H1 (cell line): ENCODE data around the gene RIT2. TPM values are rescaled to one million over a fixed set of nuclear protein-coding genes. Genes with fewer than 3 reads are reported as not detected.

Source experiments
- CTCF ChIA-PET: fragments of 300-600 bp; sonication (Branson Sonifier 250); formaldehyde crosslinking; loops from one replicate; lab custom pipeline; 2021; ENCODE audit not compliant: partially characterized antibody; lab: Charles Lee
- POLR2A ChIA-PET: fragments of 300-600 bp; sonication (Branson Sonifier 250); formaldehyde crosslinking; loops from one replicate; lab custom pipeline; 2021; ENCODE audit warnings: inconsistent platforms; ENCODE audit not compliant: partially characterized antibody; lab: Charles Lee
- DNase-seq, 2 experiments: peaks; one replicate each; pipeline versions ENCODE4 v3.0.0 to v3.0.0-alpha.2; 2010 to 2022; ENCODE audit warnings: low spot score in 2 of 2, low read depth in 1 of 2, mixed read lengths in 1 of 2
- FAIRE-seq: peaks from 2 replicates; lab custom pipeline; 2011; peaks lifted over from hg19 to GRCh38; lab: Jason Lieb, UNC
- H2AFZ ChIP-seq: 2 replicates; pipeline ENCODE4 v1.8.1; 2012; ENCODE audit warnings: low read length, inconsistent platforms
- H2AK5ac ChIP-seq: 2 replicates; pipeline ENCODE4 v1.6.1; 2013; ENCODE audit warnings: low read depth, low read length
- H2BK120ac ChIP-seq: replicated peaks from 2 replicates; pipeline ENCODE3; 2013; ENCODE audit warnings: low read depth, low read length, inconsistent platforms
- H2BK12ac ChIP-seq: 2 replicates; pipeline ENCODE4 v1.6.1; 2013; ENCODE audit warnings: low read depth, low read length
- H2BK15ac ChIP-seq: 2 replicates; pipeline ENCODE4 v1.6.1; 2013; ENCODE audit warnings: low read length
- H2BK20ac ChIP-seq: 2 replicates; pipeline ENCODE4 v1.6.1; 2013; ENCODE audit warnings: low read length
- H2BK5ac ChIP-seq: 2 replicates; pipeline ENCODE4 v1.6.1; 2013; ENCODE audit warnings: low read depth, low read length
- H3K14ac ChIP-seq: 2 replicates; pipeline ENCODE4 v1.6.1; 2013; ENCODE audit warnings: inconsistent platforms; ENCODE audit not compliant: insufficient read length
- H3K18ac ChIP-seq: 2 replicates; pipeline ENCODE4 v1.6.1; 2013; ENCODE audit warnings: low read length; ENCODE audit errors: extremely low read depth
- H3K23ac ChIP-seq: 2 replicates; pipeline ENCODE4 v1.6.1; 2013; ENCODE audit warnings: inconsistent platforms; ENCODE audit not compliant: insufficient read length
- H3K23me2 ChIP-seq: 2 replicates; pipeline ENCODE4 v1.6.1; 2013; ENCODE audit warnings: low read depth, low read length
- H3K27ac ChIP-seq: 2 replicates; pipeline ENCODE4 v1.6.1; 2011; ENCODE audit warnings: low read depth, low read length, inconsistent platforms
- H3K27me3 ChIP-seq, 4 experiments: replicated peaks in 1 of 4; 1 replicate in 1 of 4; 2 replicates in 3 of 4; pipeline versions ENCODE4 v1.6.1 to v1.8.1; 2011 to 2013; ENCODE audit warnings: low read length in 3 of 4, mild to moderate bottlenecking in 3 of 4, inconsistent platforms in 2 of 4, mixed read lengths in 2 of 4, moderate library complexity in 1 of 4; ENCODE audit not compliant: control insufficient read depth in 3 of 4, insufficient read depth in 3 of 4; ENCODE audit errors: extremely low read depth in 1 of 4
- H3K36me3 ChIP-seq, 4 experiments: 2 replicates each; pipeline versions ENCODE4 v1.6.1 to v1.8.1; 2011 to 2013; ENCODE audit warnings: mild to moderate bottlenecking in 4 of 4, low read length in 3 of 4, moderate library complexity in 2 of 4, control low read depth in 1 of 4, inconsistent platforms in 1 of 4; ENCODE audit not compliant: insufficient read depth in 4 of 4, control insufficient read depth in 2 of 4
- H3K4ac ChIP-seq: replicated peaks from 2 replicates; pipeline ENCODE3; 2013; ENCODE audit warnings: low read length, low read depth, mixed read lengths, inconsistent platforms; ENCODE audit not compliant: insufficient read length
- H3K4me1 ChIP-seq, 4 experiments: replicated peaks in 1 of 4; 1 replicate in 1 of 4; 2 replicates in 3 of 4; pipeline versions ENCODE4 v1.6.1 to v1.8.1; 2011 to 2013; ENCODE audit warnings: low read length in 3 of 4, inconsistent platforms in 2 of 4, mixed read lengths in 1 of 4; ENCODE audit not compliant: insufficient read depth in 4 of 4, control insufficient read depth in 3 of 4
- H3K4me2 ChIP-seq, 2 experiments: 2 replicates each; pipeline versions ENCODE4 v1.6.1 to v1.8.1; 2011 to 2013; ENCODE audit warnings: low read depth in 2 of 2, low read length in 2 of 2, control low read depth in 1 of 2, inconsistent platforms in 1 of 2, mild to moderate bottlenecking in 1 of 2; ENCODE audit not compliant: insufficient read depth in 1 of 2
- H3K4me3 ChIP-seq, 4 experiments: fragments of 200-600, 300-600 bp in 1 of 4; sonication (generic), shearing (Covaris generic), sonication (Bioruptor Twin) in 1 of 4; 2 replicates each; pipeline versions ENCODE4 v1.5.1 to v1.8.1; 2011 to 2016; ENCODE audit warnings: low read length in 4 of 4, low read depth in 3 of 4, control low read depth in 2 of 4, inconsistent platforms in 2 of 4, mild to moderate bottlenecking in 2 of 4, mixed read lengths in 1 of 4, moderate library complexity in 1 of 4; ENCODE audit not compliant: insufficient read depth in 2 of 4; ENCODE audit errors: extremely low read depth in 1 of 4
- H3K56ac ChIP-seq: replicated peaks from 2 replicates; pipeline ENCODE3; 2013; ENCODE audit warnings: low read depth, mild to moderate bottlenecking, mixed read lengths, low read length, inconsistent platforms; ENCODE audit not compliant: insufficient read length
- H3K79me1 ChIP-seq: 2 replicates; pipeline ENCODE4 v1.6.1; 2013; ENCODE audit warnings: low read depth, low read length, control low read depth
- H3K79me2 ChIP-seq, 2 experiments: 2 replicates each; pipeline versions ENCODE4 v1.6.1 to v1.8.1; 2012 to 2013; ENCODE audit warnings: low read length in 2 of 2, mild to moderate bottlenecking in 2 of 2, inconsistent platforms in 1 of 2; ENCODE audit not compliant: insufficient read depth in 2 of 2, control insufficient read depth in 1 of 2
- H3K9ac ChIP-seq, 4 experiments: replicated peaks in 1 of 4; 1 replicate in 1 of 4; 2 replicates in 3 of 4; pipeline versions ENCODE4 v1.6.1 to v1.8.1; 2011 to 2013; ENCODE audit warnings: low read depth in 3 of 4, low read length in 3 of 4, control low read depth in 2 of 4, mild to moderate bottlenecking in 2 of 4, moderate library complexity in 2 of 4, inconsistent platforms in 1 of 4; ENCODE audit errors: extremely low read depth in 1 of 4
- H3K9me3 ChIP-seq, 2 experiments: 2 replicates each; pipeline versions ENCODE4 v1.6.1 to v1.8.1; 2012 to 2013; ENCODE audit warnings: mild to moderate bottlenecking in 2 of 2, moderate library complexity in 2 of 2, control low read depth in 1 of 2, inconsistent platforms in 1 of 2, low read depth in 1 of 2, low read length in 1 of 2, mixed read lengths in 1 of 2; ENCODE audit not compliant: insufficient read depth in 2 of 2
- H4K20me1 ChIP-seq, 2 experiments: replicated peaks in 1 of 2; 2 replicates each; pipeline versions ENCODE3 to v1.8.1; 2011 to 2013; ENCODE audit warnings: inconsistent platforms in 2 of 2, low read length in 2 of 2, mild to moderate bottlenecking in 1 of 2; ENCODE audit not compliant: insufficient read depth in 2 of 2, control insufficient read depth in 1 of 2
- H4K5ac ChIP-seq: 2 replicates; pipeline ENCODE4 v1.6.1; 2013; ENCODE audit warnings: low read length, low read depth, mixed read lengths, inconsistent platforms; ENCODE audit not compliant: insufficient read length
- H4K8ac ChIP-seq: 2 replicates; pipeline ENCODE4 v1.8.0; 2013; ENCODE audit warnings: mild to moderate bottlenecking, moderate library complexity, low read length, inconsistent platforms; ENCODE audit not compliant: insufficient read depth; ENCODE audit errors: extremely low read depth
- H4K91ac ChIP-seq: replicated peaks from 2 replicates; pipeline ENCODE3; 2013; ENCODE audit warnings: low read length, mixed read lengths, inconsistent platforms; ENCODE audit not compliant: insufficient read length
- ASH2L ChIP-seq: fragments of 200-600, 300-600 bp; sonication (generic); IDR thresholded peaks from one replicate; pipeline ENCODE4 v1.7.1; 2017; ENCODE audit warnings: low read length
- CBX5 ChIP-seq: fragments of 300-800, 300-1000 bp; sonication (generic); IDR thresholded peaks from 2 replicates; pipeline ENCODE4 v1.7.1; 2016; ENCODE audit warnings: antibody characterized with exemption, low read length, low read depth
- CBX8 ChIP-seq: fragments of 300-800, 300-1000 bp; sonication (generic); IDR thresholded peaks from 2 replicates; pipeline ENCODE4 v1.7.1; 2016; ENCODE audit warnings: low read depth, low read length, borderline replicate concordance
- CHD1 ChIP-seq: IDR thresholded peaks from 2 replicates; pipeline ENCODE4 v1.6.1; 2012; ENCODE audit warnings: low read depth, low read length, improper control_type of control experiment
- CREB1 ChIP-seq: IDR thresholded peaks from 2 replicates; pipeline ENCODE4 v1.6.1; 2012; ENCODE audit warnings: inconsistent platforms
- EP300 ChIP-seq, 2 experiments: IDR thresholded peaks; 1 replicate in 1 of 2; 2 replicates in 1 of 2; pipeline ENCODE4 v1.6.1; 2011 to 2012; ENCODE audit warnings: low read depth in 2 of 2, low read length in 2 of 2, mild to moderate bottlenecking in 2 of 2, borderline replicate concordance in 1 of 2, inconsistent platforms in 1 of 2, moderate library complexity in 1 of 2
- JUN ChIP-seq: IDR thresholded peaks from 2 replicates; pipeline ENCODE4 v1.6.1; 2011; ENCODE audit warnings: low read depth, mild to moderate bottlenecking, improper control_type of control experiment, low read length
- PHF8 ChIP-seq: fragments of 200-600 bp; sonication (generic); conservative IDR thresholded peaks from 2 replicates; pipeline ENCODE4 v1.7.1; 2012; ENCODE audit warnings: low read depth, mild to moderate bottlenecking, inconsistent platforms, low read length, moderate library complexity
- RNF2 ChIP-seq: fragments of 200-900, 300-1000 bp; sonication (generic); IDR thresholded peaks from 2 replicates; pipeline ENCODE4 v1.7.1; 2016; ENCODE audit warnings: borderline replicate concordance, low read depth, mild to moderate bottlenecking, antibody characterized with exemption, low read length; ENCODE audit not compliant: poor library complexity, severe bottlenecking; ENCODE audit errors: missing control alignments
- YY1 ChIP-seq: IDR thresholded peaks from 2 replicates; pipeline ENCODE4 v1.6.1; 2011; ENCODE audit warnings: low read depth, mild to moderate bottlenecking, low read length
- WGBS, 2 experiments: shearing (Covaris generic) in 1 of 2; methylation state at CpG; one replicate each; pipeline versions ENCODE4 v1.1.6 to v1.1.7; 2013 to 2015; ENCODE audit warnings: low lambda C conversion rate in 2 of 2, mixed read lengths in 2 of 2, inconsistent platforms in 1 of 2, low coverage in 1 of 2, missing lambda C conversion rate in 1 of 2; ENCODE audit not compliant: insufficient replicate concordance in 2 of 2, insufficient coverage in 1 of 2, insufficient read length in 1 of 2; ENCODE audit errors: extremely low coverage in 1 of 2, missing lambda C conversion rate in 1 of 2; 5-methylcytosine and 5-hydroxymethylcytosine counted together
- polyA plus RNA-seq, 7 experiments: library from polyadenylated mRNA; depleted of rRNA in 3 of 7; stranded (reverse) in 5 of 7; unstranded in 2 of 7; fragments of >200 nt in 5 of 7; fragments of 200-250 nt in 2 of 7; gene quantifications; 1 replicate in 5 of 7; 2 replicates in 1 of 7; 4 replicates in 1 of 7; pipeline versions ENCODE4 v1.2.1 to v1.2.3, GENCODE V29; 2011 to 2013; ENCODE audit warnings: missing spikeins in 2 of 7, mixed read lengths in 2 of 7
- total RNA-seq: library from RNA; stranded (reverse); fragmentation: NEBNext Ultra II Directional; extraction: Animal tissue kit (Norgen Biotek cat#: 25700); gene quantifications from 2 replicates; pipeline ENCODE4 v1.2.1, GENCODE V29; 2021
- TF ChIP-seq, protein P1 (sequence below): IDR thresholded peaks from 2 replicates; pipeline ENCODE4 v1.6.1; 2011; ENCODE audit warnings: low read depth, mild to moderate bottlenecking, low read length; ENCODE audit not compliant: insufficient read depth

Gene RIT2
- total and polyA plus RNA-seq, 2 of the 8 experiments (the other 6 are each of a cell fraction or from before 2014, with no cell fraction given), result 0.67 to 3.2 TPM

DNA sequence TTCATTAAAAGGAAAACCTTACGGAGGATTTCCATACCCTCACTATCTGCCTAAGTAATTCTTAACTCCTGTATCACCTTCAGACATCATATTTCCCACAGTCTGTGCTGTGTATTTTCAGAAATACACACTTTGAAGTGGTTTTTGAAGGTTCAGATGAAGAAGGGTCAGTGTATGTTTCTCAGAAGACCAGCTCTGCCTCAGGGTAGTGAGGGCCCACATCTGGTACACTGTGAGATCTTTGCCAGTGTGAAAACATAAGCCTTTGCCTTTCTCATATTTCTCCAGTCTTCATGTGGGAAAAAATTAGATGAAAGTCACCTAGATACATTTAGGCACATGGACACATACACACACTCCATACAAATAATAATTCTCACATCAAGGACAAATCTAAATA, 408.4 kb downstream of the RIT2 start:
- Histone ChIP-seq H3K27me3 (no peaks in the 10 kb centered on the region), H2AFZ (0 out of 2 replicates have a peak overlapping the region, but pooled peaks have one; percentile 74), H3K56ac (no peak overlapping the region), H2BK12ac (0 out of 2 replicates have a peak overlapping the region, but pooled peaks have one; percentile 2), H3K4me2 (no peak overlapping the region), H2BK120ac (no peak overlapping the region), H3K79me2 (no peaks in the 10 kb centered on the region), H3K4me3 (no peak overlapping the region), H3K9ac (no peak overlapping the region), H3K36me3 (no peaks in the 10 kb centered on the region), H3K4me1 (peaks cover 0 to 3% (median 0%) of the 10 kb centered on the region in 4 experiments; a peak in 1 of 7 replicates), H4K20me1 (no peaks in the 10 kb centered on the region), H3K27ac (no peak overlapping the region), H4K8ac (no peak overlapping the region), H4K5ac (no peak overlapping the region), H3K23me2 (no peaks in the 10 kb centered on the region), H3K23ac (no peak overlapping the region), H3K9me3 (no peaks in the 10 kb centered on the region), H2BK20ac (no peak overlapping the region), H2BK15ac (no peak overlapping the region), H3K14ac (no peak overlapping the region), H4K91ac (no peak overlapping the region), H3K79me1 (no peaks in the 10 kb centered on the region), H3K4ac (no peak overlapping the region), H2BK5ac (no peak overlapping the region), H2AK5ac (no peak overlapping the region), H3K18ac (no peak overlapping the region)
- TF ChIP-seq CBX5, result no peak
- TF ChIP-seq CREB1, result no peak
- TF ChIP-seq CHD1, result no peak
- TF ChIP-seq EP300 (IDR thresholded peaks at IDR 0.05; ENCODE audit: borderline replicate concordance in 1 of 2, low read depth in 2 of 2, low read length in 2 of 2), result no peak
- TF ChIP-seq JUN, result no peak
- TF ChIP-seq RNF2, result no peak
- TF ChIP-seq, protein P1, sequence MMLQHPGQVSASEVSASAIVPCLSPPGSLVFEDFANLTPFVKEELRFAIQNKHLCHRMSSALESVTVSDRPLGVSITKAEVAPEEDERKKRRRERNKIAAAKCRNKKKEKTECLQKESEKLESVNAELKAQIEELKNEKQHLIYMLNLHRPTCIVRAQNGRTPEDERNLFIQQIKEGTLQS, result no peak
- TF ChIP-seq CBX8, result no peak
- TF ChIP-seq YY1, result no peak
- TF ChIP-seq ASH2L, result no peak
- TF ChIP-seq PHF8, result no peak
- ChIA-PET CTCF (no interaction called here), POLR2A (no interaction called here)
- 94% methylated on average over 1 of the region's 1 CpG; no CpG with 5 or more reads in 1 of the 2 experiments for WGBS, 2 experiments
- FAIRE-seq (no peak), DNase-seq (no peak)
